ENCODE data around the gene SLCO1B3. TPM values are rescaled to one million over a fixed set of nuclear protein-coding genes. Genes with fewer than 3 reads are reported as not detected.

SLCO1B3 gene
- polyA plus RNA-seq (2012; ENCODE audit: insufficient read length, low read depth), result not detected

GRCh38 chr12:20810487-20810886, at the start of gene SLCO1B3:
TSS of gene SLCO1B3 (plus strand) at chr12:20810705. CDS start at chr12:20815739, 5,034 bp downstream.
- TF ChIP-seq REST (IDR thresholded peaks at IDR 0.05; ENCODE audit: insufficient read depth in 1 of 2, low read depth in 2 of 2, low read length in 2 of 2) (no peak), TAF1 (IDR thresholded peaks at IDR 0.05; ENCODE audit: borderline replicate concordance, insufficient read depth, low read length) (no peak), FOXP2 (optimal IDR thresholded peaks at IDR 0.05; ENCODE audit: borderline replicate concordance, extremely low read depth, extremely low read length, insufficient read depth) (no peak), POLR2AphosphoS5 (IDR thresholded peaks at IDR 0.05; ENCODE audit: low read depth, low read length) (no peak), SIN3A (IDR thresholded peaks at IDR 0.05; ENCODE audit: borderline replicate concordance, insufficient read depth, low read length) (no peak)

- TF ChIP-seq FOXP2 (optimal IDR thresholded peaks at IDR 0.05; ENCODE audit: borderline replicate concordance, extremely low read depth, extremely low read length, insufficient read depth), result no peak
- TF ChIP-seq REST (IDR thresholded peaks at IDR 0.05; ENCODE audit: insufficient read depth in 1 of 2, low read depth in 2 of 2, low read length in 2 of 2), result no peak
- TF ChIP-seq SIN3A (IDR thresholded peaks at IDR 0.05; ENCODE audit: borderline replicate concordance, insufficient read depth, low read length), result no peak
- no peak for TF ChIP-seq TAF1 (IDR thresholded peaks at IDR 0.05; ENCODE audit: borderline replicate concordance, insufficient read depth, low read length)
- TF ChIP-seq POLR2AphosphoS5 (IDR thresholded peaks at IDR 0.05; ENCODE audit: low read depth, low read length), result no peak
Measured at GRCh38 chr12:20777420-20777819, 33.1 kb upstream of the SLCO1B3 start.

GRCh38 chr12:20778969-20779368, 31.5 kb upstream of the SLCO1B3 start:
- TF ChIP-seq SIN3A (IDR thresholded peaks at IDR 0.05; ENCODE audit: borderline replicate concordance, insufficient read depth, low read length), result no peak
- TF ChIP-seq REST (IDR thresholded peaks at IDR 0.05; ENCODE audit: insufficient read depth in 1 of 2, low read depth in 2 of 2, low read length in 2 of 2), result no peak
- TF ChIP-seq FOXP2 (optimal IDR thresholded peaks at IDR 0.05; ENCODE audit: borderline replicate concordance, extremely low read depth, extremely low read length, insufficient read depth), result no peak
- TF ChIP-seq TAF1 (IDR thresholded peaks at IDR 0.05; ENCODE audit: borderline replicate concordance, insufficient read depth, low read length), result no peak

- TF ChIP-seq FOXP2 (optimal IDR thresholded peaks at IDR 0.05; ENCODE audit: borderline replicate concordance, extremely low read depth, extremely low read length, insufficient read depth) (no peak), POLR2AphosphoS5 (IDR thresholded peaks at IDR 0.05; ENCODE audit: low read depth, low read length) (no peak), REST (IDR thresholded peaks at IDR 0.05; ENCODE audit: insufficient read depth in 1 of 2, low read depth in 2 of 2, low read length in 2 of 2) (no peak), SIN3A (IDR thresholded peaks at IDR 0.05; ENCODE audit: borderline replicate concordance, insufficient read depth, low read length) (no peak), TAF1 (IDR thresholded peaks at IDR 0.05; ENCODE audit: borderline replicate concordance, insufficient read depth, low read length) (no peak)
Measured at GRCh38 chr12:20792971-20793370, 17.5 kb upstream of the SLCO1B3 start.

GRCh38 chr12:20798554-20798953, 12.0 kb upstream of the SLCO1B3 start:
- TF ChIP-seq SIN3A (IDR thresholded peaks at IDR 0.05; ENCODE audit: borderline replicate concordance, insufficient read depth, low read length), result no peak

Data from PFSK-1 (cell line).